GM21576 (cell line): ENCODE measurements around the gene RIMBP2.

Experiments
- ATAC-seq: cut with Tn5 transposase; IDR thresholded peaks from one replicate; pipeline ENCODE4 v1.9.1; 2021; ENCODE audit warnings: mild to moderate bottlenecking, moderate library complexity; ENCODE audit not compliant: unreplicated experiment

The RIMBP2 gene

DNA sequence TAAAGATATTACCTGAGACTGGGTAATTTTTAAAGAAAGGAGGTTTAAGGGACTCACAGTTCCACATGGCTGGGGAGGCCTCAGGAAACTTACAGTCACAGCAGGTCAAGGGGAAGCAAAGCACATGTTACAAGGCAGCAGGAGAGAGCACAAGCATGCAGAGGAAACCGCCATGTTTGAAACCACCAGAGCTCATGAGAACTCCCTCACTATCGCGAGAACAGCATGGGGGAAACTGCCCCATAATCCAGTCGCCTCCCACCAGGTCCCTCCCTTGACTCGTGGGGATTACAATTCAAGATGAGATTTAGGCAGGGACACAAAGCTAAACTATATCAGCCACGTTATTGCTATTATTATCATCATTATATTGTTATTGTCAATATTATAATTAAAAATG lies 138.7 kb downstream of the RIMBP2 start:
- ATAC-seq = no peak

DNA sequence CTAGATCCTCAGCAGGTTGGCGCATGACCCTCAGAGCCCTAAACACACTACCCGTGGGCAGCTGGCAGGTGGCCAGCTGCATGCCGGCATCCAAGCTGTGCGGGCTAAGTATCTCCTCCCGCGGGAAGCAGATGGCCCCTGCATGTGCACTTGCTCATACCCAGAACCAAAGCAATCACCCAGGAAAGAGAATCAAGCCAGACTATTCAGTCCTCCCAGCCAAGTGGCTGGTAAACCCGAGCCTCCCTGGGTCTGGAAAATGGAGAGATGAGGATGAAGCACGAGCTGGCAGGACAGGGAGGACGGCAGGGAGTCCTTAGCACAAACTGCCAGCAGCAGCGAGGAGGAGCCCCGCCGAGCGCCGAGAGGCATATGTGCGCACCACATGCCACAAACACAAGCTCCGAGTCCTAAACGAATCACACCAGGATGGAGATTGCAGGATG lies 139.7 kb downstream of the RIMBP2 start:
- no peak for ATAC-seq

DNA sequence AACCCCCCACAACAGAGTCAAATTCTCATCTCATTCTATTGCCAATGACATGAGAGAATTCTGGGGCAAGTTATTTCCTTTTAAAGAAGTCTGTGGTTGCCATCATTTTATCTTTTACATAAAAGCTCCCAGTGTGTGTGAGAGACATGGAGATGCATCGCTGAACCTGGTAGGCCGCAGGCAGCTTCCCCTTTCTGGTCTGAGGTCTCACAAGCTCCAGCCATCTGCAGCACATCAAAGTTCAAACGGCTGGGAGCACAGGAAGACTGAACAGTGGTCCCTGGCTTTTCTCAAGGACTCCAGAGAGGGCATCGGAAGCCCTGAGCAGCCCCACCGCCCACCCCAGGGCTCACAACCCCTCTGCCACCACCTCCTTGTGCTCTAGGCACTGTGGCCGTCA lies 141.7 kb downstream of the RIMBP2 start:
- no peak for ATAC-seq

DNA sequence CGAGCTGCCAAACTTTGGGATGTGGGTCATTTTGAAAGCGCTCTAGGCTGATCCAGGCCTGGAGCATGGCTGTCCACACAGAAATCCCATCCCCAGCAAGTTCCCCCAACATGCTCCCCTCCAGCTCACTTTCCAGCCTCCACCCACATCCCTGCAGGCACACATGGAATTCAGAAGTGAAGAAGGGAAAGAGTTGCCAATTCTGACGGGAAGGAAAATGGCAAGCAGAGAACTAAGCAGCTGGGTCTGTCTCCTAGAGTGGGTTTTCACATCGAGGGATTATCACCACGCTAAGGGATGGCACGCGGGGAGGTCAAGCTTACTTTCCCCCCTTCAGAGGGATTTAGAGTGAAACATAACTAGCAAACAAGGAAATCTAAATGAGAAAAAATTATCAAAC lies 142.3 kb downstream of the RIMBP2 start:
- no peak for ATAC-seq

DNA sequence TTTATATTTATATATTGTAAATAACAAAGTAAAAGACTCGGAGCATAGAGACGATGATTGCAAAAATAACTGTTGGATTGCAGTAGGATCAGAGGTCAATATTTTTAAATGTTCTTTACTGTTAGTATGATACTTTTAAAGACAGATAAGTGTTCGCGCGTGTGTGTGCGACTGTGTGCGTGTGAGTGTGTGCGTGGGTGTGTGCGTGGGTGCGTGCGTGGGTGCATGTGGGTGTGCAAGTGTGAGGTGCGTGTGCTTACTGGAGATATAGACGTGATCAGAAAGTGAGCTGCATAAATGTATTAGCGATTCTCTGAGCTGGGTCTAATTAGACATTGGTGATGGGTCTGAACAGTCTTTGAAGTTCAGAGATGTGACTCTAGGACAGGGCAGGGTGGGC lies 142.9 kb downstream of the RIMBP2 start:
- no peak for ATAC-seq

DNA sequence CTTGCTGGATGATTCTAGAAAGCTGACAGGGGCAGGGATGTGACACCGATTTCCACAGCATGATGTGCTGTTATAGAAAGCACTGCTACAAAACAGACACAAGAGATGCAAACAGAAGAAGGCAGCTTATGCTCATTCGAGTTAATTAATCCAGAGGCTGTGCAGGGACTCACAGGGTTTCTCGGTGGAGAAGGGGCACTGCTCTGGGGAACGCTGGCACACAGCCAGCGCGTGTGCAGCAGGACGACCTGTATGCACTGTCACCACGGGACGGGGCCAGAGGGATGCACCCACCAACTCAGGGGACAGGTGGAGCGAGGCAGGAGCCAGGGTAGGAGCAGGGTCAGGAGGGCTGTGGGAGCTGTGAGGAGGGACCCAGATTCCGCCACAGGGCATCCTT lies 143.5 kb downstream of the RIMBP2 start:
- no peak for ATAC-seq

DNA sequence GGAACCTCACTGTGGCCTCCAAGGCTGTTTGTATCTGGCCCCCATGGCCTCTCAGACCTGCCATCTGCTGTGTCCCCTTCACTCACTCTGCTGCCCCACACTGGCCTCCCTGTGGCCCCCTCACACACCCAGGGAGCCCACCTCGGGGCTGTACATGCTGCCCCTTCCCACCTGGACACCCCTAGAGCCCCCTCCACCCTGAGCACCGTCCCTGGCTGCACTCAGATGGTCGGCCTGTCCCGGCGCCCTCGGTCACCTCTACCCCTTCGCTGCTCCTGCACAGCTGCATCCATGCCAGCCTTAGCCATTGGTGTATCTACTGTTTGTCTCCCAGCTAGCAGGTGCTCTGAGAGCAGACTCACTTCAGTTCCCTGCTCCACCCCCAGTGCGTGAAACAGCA lies 144.4 kb downstream of the RIMBP2 start:
- no peak for ATAC-seq

DNA sequence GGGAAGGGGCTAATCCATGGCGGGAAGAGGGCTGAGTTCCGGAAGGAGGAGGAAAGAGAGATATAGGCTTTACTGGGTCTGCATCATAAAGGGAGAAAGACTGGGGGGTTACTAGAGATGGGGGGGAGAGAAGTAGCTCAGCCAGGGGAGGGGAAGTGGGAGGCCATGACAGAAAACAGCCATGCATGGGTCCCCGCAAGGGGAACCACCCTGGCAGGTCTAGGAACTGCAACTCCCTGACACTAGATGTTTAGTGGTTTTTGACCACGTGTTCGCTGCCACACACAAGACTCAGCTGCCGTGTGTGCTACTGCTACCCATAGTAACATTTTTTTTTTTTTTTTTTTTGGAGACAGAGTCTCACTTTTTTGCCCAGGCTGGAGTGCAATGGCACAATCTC lies 145.0 kb downstream of the RIMBP2 start:
- ATAC-seq = no peak

DNA sequence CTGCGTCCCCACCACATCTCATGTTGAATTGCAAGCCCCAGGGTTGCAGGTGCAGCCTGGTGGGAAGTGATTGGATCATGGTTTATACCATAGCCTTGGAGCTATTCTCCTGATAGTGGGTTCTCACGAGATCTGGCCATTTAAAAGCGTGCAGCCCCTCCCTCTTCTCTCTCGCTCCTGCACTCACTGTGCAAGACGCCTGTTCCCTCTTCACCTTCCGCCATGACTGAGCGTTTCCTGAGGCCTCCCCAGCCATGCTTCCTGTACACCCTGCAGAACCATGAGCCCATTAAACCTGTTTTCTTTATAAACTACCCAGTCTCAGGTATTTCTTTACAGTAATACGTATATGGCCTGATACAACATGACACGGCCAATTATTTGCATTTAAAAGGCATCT lies 146.6 kb downstream of the RIMBP2 start:
- ATAC-seq = no peak

DNA sequence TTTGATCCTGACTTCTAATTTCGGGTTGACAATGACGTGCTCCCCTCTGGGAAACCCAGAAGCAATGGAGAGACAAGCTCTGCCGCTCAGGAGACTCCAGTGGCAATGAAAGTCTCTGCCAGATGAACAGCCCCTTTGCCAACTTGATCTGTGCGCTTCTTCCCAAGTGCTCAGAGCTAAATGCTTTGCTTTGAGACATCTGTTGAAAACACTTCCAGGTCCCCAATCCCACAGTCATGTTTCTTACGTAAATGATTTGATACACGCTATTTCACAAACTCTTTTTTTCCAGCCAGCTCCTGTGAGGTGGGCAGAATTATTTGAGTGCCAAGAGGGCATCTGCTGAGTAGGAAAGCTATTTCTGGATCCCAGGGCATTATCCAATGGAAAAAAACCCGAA lies 147.6 kb downstream of the RIMBP2 start:
- no peak for ATAC-seq

DNA sequence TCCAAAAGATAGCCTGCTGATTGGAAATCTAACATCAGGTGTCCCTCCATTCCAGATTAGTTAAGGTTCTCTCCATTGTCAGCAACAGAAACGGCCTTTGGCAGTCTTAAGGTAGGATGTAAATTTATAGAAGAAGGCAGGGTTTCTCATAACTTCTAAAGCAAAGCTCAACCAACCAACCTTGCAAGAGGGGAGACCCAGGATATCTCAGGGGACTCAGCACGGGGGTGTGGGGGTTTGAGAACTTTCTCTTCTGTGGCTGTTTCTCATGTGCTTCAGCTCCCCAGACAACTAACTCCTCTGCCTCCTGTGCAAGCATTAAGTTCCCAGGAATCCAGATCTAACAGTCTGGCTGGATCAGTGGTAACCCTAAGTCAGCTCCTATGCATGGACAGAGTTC lies 148.1 kb downstream of the RIMBP2 start:
- no peak for ATAC-seq

DNA sequence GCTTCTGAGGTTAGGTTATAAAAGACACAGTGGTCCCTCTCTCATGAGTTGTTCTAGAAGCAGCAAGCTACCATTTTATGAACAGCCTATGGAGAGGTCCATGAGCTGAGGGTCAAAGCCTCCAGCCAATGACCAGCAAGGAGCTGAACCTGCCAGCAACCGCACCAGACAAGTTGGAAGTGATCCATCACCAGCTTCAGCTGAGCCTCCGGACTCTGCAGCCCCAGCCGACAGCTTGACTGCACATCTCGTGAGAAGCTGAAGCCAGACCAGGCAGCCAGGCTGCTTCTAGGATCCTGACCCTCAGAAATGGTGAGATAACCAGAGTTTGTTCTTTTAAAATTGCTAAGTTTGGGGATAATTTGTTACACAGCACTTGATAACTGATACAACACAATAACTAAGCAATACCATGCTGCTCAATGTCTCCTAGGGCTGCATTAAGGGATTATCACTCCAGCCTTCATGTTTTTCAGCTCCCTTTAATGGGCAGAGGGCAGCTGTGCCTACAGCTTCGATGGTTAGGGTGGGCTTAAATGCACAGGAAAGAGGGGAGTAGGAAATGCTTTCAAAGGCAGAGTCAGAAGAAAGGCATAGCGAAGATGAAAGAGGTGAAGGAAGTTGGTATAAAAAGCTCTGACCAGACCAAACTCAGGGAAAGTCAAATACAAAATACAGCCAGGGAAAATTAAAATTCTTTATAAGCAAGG lies 149.5 kb downstream of the RIMBP2 start:
- no peak for ATAC-seq

DNA sequence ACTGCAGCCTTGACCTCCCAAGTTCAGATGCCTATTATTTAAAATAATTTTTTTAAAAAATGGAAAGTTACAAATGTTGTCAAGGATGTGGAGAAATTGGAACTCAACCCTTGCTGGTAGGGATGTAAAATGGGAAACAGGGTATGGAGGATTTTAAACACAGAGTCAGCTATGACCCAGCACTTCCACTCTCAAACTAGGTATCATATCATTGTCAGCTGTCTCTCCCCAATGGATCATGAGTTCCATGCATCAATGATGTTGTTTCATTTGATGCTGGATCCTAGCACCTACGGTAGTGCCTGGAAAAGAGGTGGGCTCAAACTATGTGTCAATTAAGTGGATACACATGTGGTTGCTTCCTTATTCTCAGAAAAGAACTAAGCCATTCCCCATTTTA lies 150.9 kb downstream of the RIMBP2 start:
- no peak for ATAC-seq

DNA sequence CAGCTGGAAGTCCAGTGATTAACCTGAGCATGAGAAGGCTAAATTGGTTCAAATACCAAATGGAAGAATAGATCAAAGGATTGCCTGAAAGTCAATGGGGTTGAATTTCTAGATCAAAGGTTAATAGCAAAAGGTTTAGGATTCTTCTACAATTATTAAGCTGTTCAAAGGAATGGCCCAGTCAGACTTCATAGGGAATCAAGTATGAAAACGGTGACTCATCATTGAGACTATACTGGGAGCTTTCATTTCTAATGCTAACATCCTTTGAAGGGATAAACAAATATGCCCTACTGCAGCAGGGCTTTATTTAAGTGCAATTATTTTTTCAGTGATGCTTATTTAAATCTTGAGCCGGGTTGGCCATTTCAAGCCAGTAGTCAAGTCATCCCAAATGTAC lies 152.8 kb downstream of the RIMBP2 start:
- ATAC-seq = no peak

DNA sequence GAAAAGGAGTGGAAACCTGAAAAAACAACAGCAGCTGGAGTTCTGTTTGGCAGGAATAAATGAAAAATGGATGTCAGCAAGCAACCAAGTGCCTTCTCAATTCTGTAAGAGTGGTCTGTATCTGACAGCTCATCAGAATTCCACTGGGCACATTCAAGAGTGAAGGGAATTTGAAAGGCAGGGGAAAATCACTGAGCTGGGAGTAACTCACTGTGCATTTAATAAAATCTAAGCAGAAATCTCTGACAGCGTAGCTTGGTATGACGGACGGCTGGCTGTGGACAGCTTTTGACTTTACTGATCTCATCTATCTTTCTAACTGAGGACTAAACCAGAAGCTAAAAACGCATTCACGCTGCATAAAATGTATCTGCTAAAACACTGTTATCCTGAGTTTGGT lies 153.4 kb downstream of the RIMBP2 start:
- ATAC-seq = no peak

DNA sequence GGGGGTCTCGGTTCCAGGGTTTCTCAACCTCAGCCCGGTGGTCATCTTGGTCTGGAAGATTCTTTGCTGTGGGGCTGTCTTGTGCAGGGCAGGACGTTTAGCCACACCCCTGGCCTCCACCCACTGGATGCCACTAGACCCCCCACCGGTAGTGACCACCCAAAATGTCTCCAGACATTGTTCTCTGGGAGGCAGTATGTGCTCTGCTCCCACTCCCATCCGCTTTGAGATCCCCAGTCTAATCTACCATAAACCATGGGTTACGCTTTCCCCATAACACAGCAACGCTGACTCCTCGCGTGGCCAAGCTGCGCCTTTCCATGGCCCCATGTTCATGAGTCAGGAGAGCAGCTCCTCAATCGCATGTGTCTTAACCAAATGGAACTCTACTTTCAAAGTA lies 155.8 kb downstream of the RIMBP2 start:
- ATAC-seq = no peak

DNA sequence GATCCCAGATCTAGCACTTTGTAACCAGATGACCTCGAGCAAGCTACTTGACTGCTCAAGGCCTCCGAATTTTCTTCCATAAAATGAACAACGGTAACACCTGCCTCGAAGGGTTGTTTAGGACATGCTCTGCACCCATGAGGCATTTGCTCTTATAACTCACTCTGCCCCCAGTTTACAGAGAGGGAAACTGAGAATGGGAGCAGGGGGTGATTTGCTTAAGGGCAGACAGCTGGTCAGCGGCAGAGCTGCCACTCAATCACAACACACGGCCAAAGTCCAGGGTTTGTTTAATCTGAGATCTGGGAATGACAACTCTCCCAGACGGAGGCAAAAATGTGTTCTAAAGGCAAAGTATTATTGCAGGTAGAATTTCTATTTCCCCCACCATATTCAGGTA lies 156.3 kb downstream of the RIMBP2 start:
- no peak for ATAC-seq

DNA sequence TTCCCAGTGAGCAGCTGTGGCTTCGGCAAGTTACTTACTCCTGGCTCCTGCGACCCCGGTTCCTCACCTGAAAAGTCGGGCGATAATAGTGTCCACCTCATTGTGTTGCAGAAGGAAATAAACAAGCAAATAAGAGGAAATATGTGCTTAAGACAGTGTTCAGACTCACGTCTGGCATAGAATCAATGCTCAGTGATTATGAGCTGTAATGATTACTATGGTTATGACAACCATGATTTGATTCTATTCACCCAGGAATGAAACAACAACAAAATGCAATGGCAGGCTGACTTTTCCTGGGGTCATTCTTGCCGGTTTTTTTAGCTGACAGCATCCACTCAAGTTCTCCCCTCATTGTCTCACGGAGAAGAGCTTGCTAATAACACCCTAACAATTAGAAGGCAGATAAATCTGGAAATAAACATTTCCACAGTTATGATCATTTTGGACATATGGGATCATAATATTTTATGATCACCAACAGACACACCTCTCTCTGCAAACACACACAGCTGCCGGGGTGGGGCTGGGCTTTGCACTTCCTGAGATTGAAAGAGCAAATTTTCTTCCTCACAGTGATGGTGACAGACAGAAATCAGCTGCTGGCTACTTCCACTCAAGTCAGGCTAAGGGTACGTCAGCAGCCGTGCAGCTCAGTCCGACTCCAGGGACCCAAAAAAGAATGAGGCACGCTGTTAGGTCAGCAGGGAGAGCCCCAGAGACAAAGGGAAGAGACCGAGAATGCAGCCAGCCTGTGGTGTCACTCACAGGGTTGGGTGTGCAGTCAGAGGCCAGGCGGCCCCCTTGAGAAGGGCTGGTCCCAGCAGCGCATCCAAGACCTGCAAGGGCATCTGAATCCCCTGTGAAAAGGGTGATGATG lies 158.0 kb downstream of the RIMBP2 start:
- no peak for ATAC-seq

DNA sequence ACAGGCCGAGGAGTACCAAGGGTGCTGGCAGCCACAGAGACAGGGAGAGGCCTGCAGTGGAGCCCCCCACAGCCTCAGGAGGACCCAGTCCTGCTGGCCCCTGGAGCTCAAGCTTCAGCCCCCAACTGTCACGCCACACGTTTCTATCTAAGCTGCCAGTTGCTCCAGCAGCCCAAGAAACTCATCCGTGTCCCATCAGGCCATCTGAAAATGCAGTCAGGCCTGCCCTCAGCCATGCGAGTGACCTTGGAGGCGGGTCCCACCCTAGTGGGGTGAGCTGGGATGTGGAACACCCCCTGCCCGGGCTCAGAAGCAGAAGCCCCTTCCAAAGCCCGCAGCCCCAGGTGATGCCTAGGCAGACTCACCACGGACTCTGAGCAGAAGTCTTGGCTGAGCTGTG lies 158.9 kb downstream of the RIMBP2 start:
- ATAC-seq = no peak

DNA sequence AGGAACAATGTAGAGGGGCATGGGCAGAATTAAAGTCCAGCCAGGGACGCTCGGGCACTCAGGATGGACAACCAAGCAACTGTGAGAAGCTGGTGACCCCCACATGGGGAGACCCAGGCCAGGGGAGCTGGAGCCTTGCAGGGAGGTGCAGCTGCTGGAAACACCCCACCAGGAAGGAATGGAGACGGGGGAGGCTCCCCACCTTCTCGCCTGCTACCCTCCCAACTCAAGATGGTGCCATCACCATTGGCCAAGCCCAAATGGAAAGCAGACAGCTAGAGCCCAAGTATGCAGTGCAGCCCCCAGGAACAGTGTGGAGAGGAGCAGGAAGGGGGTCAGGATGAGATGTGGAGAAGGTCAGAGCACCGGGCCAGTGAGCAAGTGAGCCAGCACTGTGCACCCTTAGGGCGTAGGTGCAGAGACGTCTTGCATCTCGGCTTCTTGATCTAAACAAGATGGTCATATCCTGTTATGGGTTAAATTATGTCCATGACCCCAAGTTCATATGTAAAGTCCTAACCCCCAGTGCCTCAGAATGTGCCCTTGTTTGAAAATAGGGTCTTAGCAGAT lies 159.5 kb downstream of the RIMBP2 start:
- no peak for ATAC-seq

DNA sequence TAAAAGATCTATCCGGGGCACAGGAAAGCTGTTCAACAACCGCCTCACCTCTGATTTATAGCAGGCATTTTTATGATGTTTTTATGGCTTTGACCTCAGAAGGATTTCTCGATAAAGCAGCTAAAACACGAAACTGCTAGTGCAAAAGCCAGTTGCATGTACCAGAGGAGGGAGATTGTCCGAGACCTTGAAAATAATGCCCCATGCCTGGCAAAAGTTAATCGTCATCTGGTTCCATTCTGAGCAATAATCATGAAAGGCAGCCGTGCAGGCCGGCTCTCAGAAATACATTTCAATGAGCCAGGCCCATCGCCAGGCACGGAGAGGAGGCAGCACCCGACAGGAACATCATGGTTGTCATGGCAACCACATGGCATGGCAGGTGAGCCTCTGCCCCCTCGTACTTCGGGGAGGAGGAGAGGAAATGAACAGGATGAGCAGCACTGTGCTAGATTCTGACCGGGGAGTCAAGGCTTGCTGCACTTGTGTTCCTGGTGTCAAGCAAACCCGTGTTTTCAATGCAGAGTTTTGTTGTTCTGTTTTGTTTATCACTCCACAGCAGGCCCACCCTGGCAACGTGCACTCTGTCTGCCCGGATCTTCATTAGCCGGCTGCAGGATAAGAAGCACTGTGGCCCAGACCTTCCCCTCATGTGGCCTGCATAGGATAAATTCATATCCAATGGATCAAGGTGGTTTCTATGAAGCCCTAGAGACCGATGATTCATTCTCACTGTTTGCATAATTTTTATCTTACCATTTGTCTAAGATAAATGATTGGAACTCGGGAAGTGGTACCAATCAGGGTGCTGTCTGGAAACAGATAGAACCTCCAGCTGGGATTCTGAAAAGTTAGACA lies 160.2 kb downstream of the RIMBP2 start:
- no peak for ATAC-seq
